CD14-positive monocyte (primary cell): ENCODE measurements around the gene RFX1. TPM values are rescaled to one million over a fixed set of nuclear protein-coding genes. Genes with fewer than 3 reads are reported as not detected.
"Not testable (repeated sequence)": the region's sequence is repeated elsewhere in the genome, so short reads cannot be mapped to it uniquely, and the experiment has no call there.

ENCODE experiments used
- DNase-seq, 3 donors: peaks; one replicate each; pipeline ENCODE4 v3.0.0-alpha.2; 2011 to 2022
- H2AFZ ChIP-seq: 2 replicates; pipeline ENCODE4 v1.6.0; 2012; ENCODE audit warnings: mild to moderate bottlenecking, low read depth, low read length, inconsistent platforms; ENCODE audit not compliant: insufficient read depth, poor library complexity, severe bottlenecking
- H3K27ac ChIP-seq, 2 donors: 1 replicate in 1 of 2; 2 replicates in 1 of 2; pipeline ENCODE4 v1.5.1; 2012 to 2013; ENCODE audit warnings: low read length in 2 of 2, control low read depth in 1 of 2, inconsistent platforms in 1 of 2, low read depth in 1 of 2, mild to moderate bottlenecking in 1 of 2
- H3K27me3 ChIP-seq, 2 donors: one replicate each; pipeline versions ENCODE4 v1.6.0 to v1.6.1; 2011 to 2013; ENCODE audit warnings: low read length in 2 of 2; ENCODE audit not compliant: control insufficient read depth in 2 of 2, insufficient read depth in 2 of 2
- H3K36me3 ChIP-seq, 2 donors: replicated peaks in 1 of 2; 1 replicate in 1 of 2; 2 replicates in 1 of 2; pipeline versions ENCODE4 v1.5.1 to v1.6.1; 2012 to 2013; ENCODE audit warnings: low read length in 2 of 2, control low read depth in 1 of 2, inconsistent platforms in 1 of 2, mild to moderate bottlenecking in 1 of 2; ENCODE audit not compliant: insufficient read depth in 2 of 2, control insufficient read depth in 1 of 2
- H3K4me1 ChIP-seq, 2 donors: 1 replicate in 1 of 2; 2 replicates in 1 of 2; pipeline versions ENCODE4 v1.5.1 to v1.6.1; 2012 to 2013; ENCODE audit warnings: low read length in 2 of 2, control low read depth in 1 of 2, inconsistent platforms in 1 of 2, mild to moderate bottlenecking in 1 of 2, moderate library complexity in 1 of 2; ENCODE audit not compliant: insufficient read depth in 2 of 2, control insufficient read depth in 1 of 2
- H3K4me2 ChIP-seq: replicated peaks from 2 replicates; pipeline ENCODE3; 2012; ENCODE audit warnings: low read length, moderate library complexity, mild to moderate bottlenecking; ENCODE audit not compliant: poor library complexity, severe bottlenecking; ENCODE audit errors: extremely low read depth
- H3K4me3 ChIP-seq, 3 experiments: fragments of 200-600 bp in 1 of 3; sonication (generic) in 1 of 3; replicated peaks in 1 of 3; 1 replicate in 2 of 3; 2 replicates in 1 of 3; pipeline ENCODE4 v1.5.1; 2011 to 2013; ENCODE audit warnings: low read length in 3 of 3, mild to moderate bottlenecking in 3 of 3, control low read depth in 2 of 3, low read depth in 2 of 3, inconsistent platforms in 1 of 3, moderate library complexity in 1 of 3
- H3K79me2 ChIP-seq: 2 replicates; pipeline ENCODE4 v1.6.0; 2012; ENCODE audit warnings: mild to moderate bottlenecking, control low read depth, inconsistent platforms, low read length, moderate library complexity; ENCODE audit not compliant: insufficient read depth
- H3K9ac ChIP-seq: 2 replicates; pipeline ENCODE4 v1.6.0; 2017; ENCODE audit warnings: low read length, mild to moderate bottlenecking; ENCODE audit not compliant: insufficient read depth, poor library complexity, severe bottlenecking
- H3K9me3 ChIP-seq, 2 donors: replicated peaks in 1 of 2; 1 replicate in 1 of 2; 2 replicates in 1 of 2; pipeline versions ENCODE4 v1.5.1 to v1.6.1; 2012 to 2013; ENCODE audit warnings: low read length in 2 of 2, control low read depth in 1 of 2; ENCODE audit not compliant: control insufficient read depth in 1 of 2, insufficient read depth in 1 of 2
- H4K20me1 ChIP-seq: 2 replicates; pipeline ENCODE4 v1.6.0; 2012; ENCODE audit warnings: mild to moderate bottlenecking, low read length, control low read depth, moderate library complexity; ENCODE audit not compliant: insufficient read depth
- H3K27ac Mint-ChIP-seq, 7 donors: one replicate each; pipeline ENCODE4 v1.8.0; 2020; ENCODE audit warnings: mild to moderate bottlenecking in 7 of 7, mixed read lengths in 7 of 7, moderate library complexity in 6 of 7, inconsistent platforms in 2 of 7
- H3K27me3 Mint-ChIP-seq, 3 donors: one replicate each; pipeline ENCODE4 v1.8.0; 2021 to 2022; ENCODE audit warnings: low read depth in 3 of 3, mild to moderate bottlenecking in 3 of 3, mixed read lengths in 3 of 3, moderate library complexity in 3 of 3, inconsistent platforms in 1 of 3
- H3K36me3 Mint-ChIP-seq, 2 donors: one replicate each; pipeline ENCODE4 v1.8.0; 2020; ENCODE audit warnings: mixed read lengths in 2 of 2, inconsistent platforms in 1 of 2, mild to moderate bottlenecking in 1 of 2
- H3K4me1 Mint-ChIP-seq: one replicate; pipeline ENCODE4 v1.8.0; 2020; ENCODE audit warnings: mild to moderate bottlenecking, mixed read lengths
- H3K4me3 Mint-ChIP-seq, 2 donors: one replicate each; pipeline ENCODE4 v1.8.0; 2020; ENCODE audit warnings: mild to moderate bottlenecking in 2 of 2, mixed read lengths in 2 of 2, moderate library complexity in 1 of 2
- H3K9me3 Mint-ChIP-seq, 7 donors: one replicate each; pipeline ENCODE4 v1.8.0; 2020 to 2022; ENCODE audit warnings: mixed read lengths in 7 of 7, mild to moderate bottlenecking in 6 of 7, moderate library complexity in 6 of 7, inconsistent platforms in 2 of 7
- CTCF ChIP-seq: fragments of 200-600 bp; IDR thresholded peaks from one replicate; pipeline ENCODE4 v1.8.0; 2022; ENCODE audit warnings: antibody characterized with exemption, mild to moderate bottlenecking
- WGBS: methylation state at CpG from one replicate; pipeline ENCODE4 v1.1.5; 2013; ENCODE audit warnings: missing lambda C conversion rate; ENCODE audit not compliant: insufficient coverage; 5-methylcytosine and 5-hydroxymethylcytosine counted together
- intact Hi-C, 2 donors: fragments of 100-400 bp; cut with micrococcal nuclease; formaldehyde crosslinking; loops; one replicate each; pipeline versions ENCODE4 v1.15.0 to v1.15.1; 2023
- polyA plus RNA-seq, 3 donors: library from polyadenylated mRNA; depleted of rRNA in 1 of 3; unstranded in 2 of 3; stranded (reverse) in 1 of 3; fragments of 300-500 nt in 2 of 3; fragments of >200 nt in 1 of 3; fragmentation: Illumina TruSeq in 2 of 3; gene quantifications; 1 replicate in 2 of 3; 2 replicates in 1 of 3; pipeline ENCODE4 v1.2.3, GENCODE V29; 2012 to 2021

The RFX1 gene
- polyA plus RNA-seq, 3 donors = 0.89 to 12.8 (median 0.95) TPM

- Histone ChIP-seq H3K4me3 (no peak overlapping the region), H3K36me3 (peaks cover 47 to 64% of the 10 kb centered on the region in 2 donors), H3K27ac (no peak overlapping the region), H3K9ac (no peak overlapping the region), H3K79me2 (no peaks in the 10 kb centered on the region), H3K27me3 (peaks cover 0 to 6% of the 10 kb centered on the region in 2 donors), H2AFZ (no peak overlapping the region), H4K20me1 (peaks cover 8% of the 10 kb centered on the region), H3K4me2 (no peak overlapping the region), H3K4me1 (no peaks in the 10 kb centered on the region), H3K9me3 (peaks cover 5 to 10% of the 10 kb centered on the region in 2 donors)
- H3K27me3 Mint-ChIP-seq = peaks cover 16 to 20% (median 20%) of the 10 kb centered on the region in 3 donors
- no peak overlapping the region for H3K27ac Mint-ChIP-seq
- H3K36me3 Mint-ChIP-seq = peaks cover 56 to 73% of the 10 kb centered on the region in 2 donors
- TF ChIP-seq CTCF = no peak
- intact Hi-C loops = no loop called here
- H3K4me1 Mint-ChIP-seq = peaks cover 14% of the 10 kb centered on the region
- H3K4me3 Mint-ChIP-seq = no peak overlapping the region
- peaks cover 5 to 16% (median 10%) of the 10 kb centered on the region in 7 donors for H3K9me3 Mint-ChIP-seq
- DNase-seq = no peak
- WGBS = 83% methylated on average over 1 of the region's 4 CpGs
Measured at GRCh38 chr19:14050512-14050911, 44.4 kb upstream of the RFX1 start.

GRCh38 chr19:14048443-14049153 is 42.5 kb upstream of the RFX1 start:
- intact Hi-C loops = loop anchor here (5.0 to 10.0 kb wide), 2 partner anchors 96 to 164 kb away; partner anchors contain the start of gene DCAF15 (in 1 of the 2)
- H3K4me1 Mint-ChIP-seq = peaks cover 11% of the 10 kb centered on the region
- Histone ChIP-seq H3K36me3 (peaks cover 58 to 82% of the 10 kb centered on the region in 2 donors), H3K9me3 (peaks cover 5 to 10% of the 10 kb centered on the region in 2 donors), H3K27me3 (no peaks in the 10 kb centered on the region), H4K20me1 (peaks cover 8% of the 10 kb centered on the region), H3K4me1 (no peaks in the 10 kb centered on the region), H2AFZ (no peak overlapping the region), H3K4me2 (no peak overlapping the region), H3K9ac (no peak overlapping the region), H3K79me2 (no peaks in the 10 kb centered on the region), H3K4me3 (no peak overlapping the region), H3K27ac (no peak overlapping the region)
- H3K36me3 Mint-ChIP-seq = peaks cover 64 to 92% of the 10 kb centered on the region in 2 donors
- WGBS = 100% methylated on average over 4 of the region's 8 CpGs
- peaks cover 5 to 16% (median 10%) of the 10 kb centered on the region in 7 donors for H3K9me3 Mint-ChIP-seq
- peaks cover 2 to 4% (median 4%) of the 10 kb centered on the region in 3 donors for H3K27me3 Mint-ChIP-seq
- TF ChIP-seq CTCF = peak; percentile 98
- H3K27ac Mint-ChIP-seq = peak overlapping the region in 3 of 7 donors; percentile 36 to 85 (median 48)
- H3K4me3 Mint-ChIP-seq = no peak overlapping the region
- peak; percentile 63 to 80 (median 76) for DNase-seq

- not testable (repeated sequence) for H3K4me3 Mint-ChIP-seq
Measured at GRCh38 chr19:14047866-14048265, 41.7 kb upstream of the RFX1 start.

More at GRCh38 chr19:14047866-14048265, 41.7 kb upstream of the RFX1 start:
- not testable (repeated sequence) for H3K27ac Mint-ChIP-seq, H3K27me3 ChIP-seq, H3K4me1 ChIP-seq, H3K27me3 Mint-ChIP-seq, H2AFZ ChIP-seq, H3K4me2 ChIP-seq, H3K27ac ChIP-seq, H3K9me3 ChIP-seq, H3K79me2 ChIP-seq, H3K9ac ChIP-seq, DNase-seq, H4K20me1 ChIP-seq, H3K4me3 ChIP-seq
- Mint-ChIP-seq H3K9me3 (peaks cover 5 to 16% (median 8%) of the 10 kb centered on the region in 7 donors), H3K36me3 (peaks cover 65 to 97% of the 10 kb centered on the region in 2 donors), H3K4me1 (peaks cover 14% of the 10 kb centered on the region)
- H3K36me3 ChIP-seq = peaks cover 63 to 86% of the 10 kb centered on the region in 2 donors
- WGBS = 98% methylated on average over 5 of the region's 10 CpGs
- intact Hi-C loops = loop anchor here (5.0 to 10.0 kb wide), 2 partner anchors 96 to 163 kb away; partner anchors contain the start of gene DCAF15 (in 1 of the 2)
